ENCODE measurements around the gene HTR3E. TPM values are rescaled to one million over a fixed set of nuclear protein-coding genes. Genes with fewer than 3 reads are reported as not detected.

The HTR3E gene
- total RNA-seq, 4 donors from 2014 or later, result 1.1 TPM; not detected in 3

GRCh38 chr3:184135911-184136260, 39.0 kb downstream of the HTR3E start:
- WGBS, result 3% methylated on average over 9 of the region's 9 CpGs
- Histone ChIP-seq H3K36me3 (peaks cover 29% of the 10 kb centered on the region), H3K9me3 (no peaks in the 10 kb centered on the region), H3K27me3 (no peaks in the 10 kb centered on the region), H3K4me1 (peaks cover 32% of the 10 kb centered on the region), H3K27ac (peak overlapping the region; percentile 94), H3K4me3 (peak overlapping the region; percentile 96)
- TF ChIP-seq POLR2AphosphoS5 (IDR thresholded peaks at IDR 0.05), result no peak
- TF ChIP-seq POLR2A (IDR thresholded peaks at IDR 0.05), result no peak
- no peak for TF ChIP-seq CTCF (IDR thresholded peaks at IDR 0.05)
- no peak for TF ChIP-seq EP300 (IDR thresholded peaks at IDR 0.05)
- DNase-seq (ENCODE audit: low spot score in 2 of 2), result no peak

- H3K27me3 ChIP-seq, result no peaks in the 10 kb centered on the region
Measured at GRCh38 chr3:184140436-184140835, 43.6 kb downstream of the HTR3E start.

GRCh38 chr3:184142199-184142598, 45.3 kb downstream of the HTR3E start:
- TF ChIP-seq POLR2A (IDR thresholded peaks at IDR 0.05) (no peak), EP300 (IDR thresholded peaks at IDR 0.05) (no peak), CTCF (IDR thresholded peaks at IDR 0.05) (no peak), POLR2AphosphoS5 (IDR thresholded peaks at IDR 0.05) (no peak)
- Histone ChIP-seq H3K27ac (no peak overlapping the region), H3K4me3 (no peak overlapping the region), H3K9me3 (no peaks in the 10 kb centered on the region), H3K27me3 (no peaks in the 10 kb centered on the region), H3K36me3 (peaks cover 84% of the 10 kb centered on the region), H3K4me1 (peaks cover 23% of the 10 kb centered on the region)
- no peak for DNase-seq (ENCODE audit: low spot score in 2 of 2)
- 89% methylated on average over 5 of the region's 7 CpGs for WGBS

More at GRCh38 chr3:184140436-184140835, 43.6 kb downstream of the HTR3E start:
- DNase-seq (ENCODE audit: low spot score in 2 of 2), result no peak
- H3K4me1 ChIP-seq, result peaks cover 36% of the 10 kb centered on the region
- WGBS, result 88% methylated on average over 10 of the region's 10 CpGs
- TF ChIP-seq EP300 (IDR thresholded peaks at IDR 0.05), result no peak
- no peak for TF ChIP-seq POLR2AphosphoS5 (IDR thresholded peaks at IDR 0.05)
- TF ChIP-seq CTCF (IDR thresholded peaks at IDR 0.05), result no peak
- no peak for TF ChIP-seq POLR2A (IDR thresholded peaks at IDR 0.05)
- H3K9me3 ChIP-seq, result no peaks in the 10 kb centered on the region
- no peak overlapping the region for H3K4me3 ChIP-seq
- no peak overlapping the region for H3K27ac ChIP-seq
- peaks cover 75% of the 10 kb centered on the region for H3K36me3 ChIP-seq

- TF ChIP-seq CTCF (IDR thresholded peaks at IDR 0.05), result no peak
- no peak for TF ChIP-seq POLR2AphosphoS5 (IDR thresholded peaks at IDR 0.05)
- TF ChIP-seq POLR2A (IDR thresholded peaks at IDR 0.05), result no peak
- no peak for TF ChIP-seq EP300 (IDR thresholded peaks at IDR 0.05)
- DNase-seq (ENCODE audit: low spot score in 2 of 2), result no peak
- peaks cover 78% of the 10 kb centered on the region for H3K36me3 ChIP-seq
- no peak overlapping the region for H3K4me3 ChIP-seq
- no peak overlapping the region for H3K27ac ChIP-seq
- H3K9me3 ChIP-seq, result no peaks in the 10 kb centered on the region
- 100% methylated on average over 3 of the region's 3 CpGs for WGBS
- peaks cover 18% of the 10 kb centered on the region for H3K4me1 ChIP-seq
- no peaks in the 10 kb centered on the region for H3K27me3 ChIP-seq
Measured at GRCh38 chr3:184143327-184143726, 46.5 kb downstream of the HTR3E start.

GRCh38 chr3:184144505-184144904, 47.6 kb downstream of the HTR3E start:
- Histone ChIP-seq H3K4me3 (no peak overlapping the region), H3K4me1 (peaks cover 18% of the 10 kb centered on the region), H3K36me3 (peaks cover 69% of the 10 kb centered on the region), H3K27me3 (no peaks in the 10 kb centered on the region), H3K27ac (no peak overlapping the region), H3K9me3 (no peaks in the 10 kb centered on the region)
- no peak for TF ChIP-seq POLR2AphosphoS5 (IDR thresholded peaks at IDR 0.05)
- no peak for TF ChIP-seq POLR2A (IDR thresholded peaks at IDR 0.05)
- no peak for TF ChIP-seq CTCF (IDR thresholded peaks at IDR 0.05)
- TF ChIP-seq EP300 (IDR thresholded peaks at IDR 0.05), result no peak
- 85% methylated on average over 5 of the region's 5 CpGs for WGBS
- no peak for DNase-seq (ENCODE audit: low spot score in 2 of 2)
